Lower leg skin (tissue), 4 donors: ENCODE data around the gene SH3BGR. TPM values are rescaled to one million over a fixed set of nuclear protein-coding genes. Genes with fewer than 3 reads are reported as not detected.

Source experiments
- DNase-seq, 2 donors: peaks; one replicate each; pipeline ENCODE4 v3.0.0-alpha.2; 2019; ENCODE audit warnings: low spot score in 2 of 2
- H3K4me3 ChIP-seq: fragments of 200-600 bp; sonication (generic); 2 replicates; pipeline ENCODE4 v1.5.1; 2017; ENCODE audit warnings: mild to moderate bottlenecking, low read depth; ENCODE audit not compliant: poor library complexity, severe bottlenecking
- POLR2A ChIP-seq, 2 donors: fragments of 450-650 bp; IDR thresholded peaks; one replicate each; pipeline ENCODE4 v1.6.1; 2016 to 2017; ENCODE audit warnings: antibody characterized with exemption in 2 of 2, mild to moderate bottlenecking in 1 of 2, moderate library complexity in 1 of 2
- WGBS, 2 donors: methylation state at CpG; one replicate each; pipeline ENCODE4 v1.1.5; 2018; 5-methylcytosine and 5-hydroxymethylcytosine counted together
- intact Hi-C: fragments of 100-400 bp; cut with DNase I; formaldehyde crosslinking; loops from one replicate; pipeline ENCODE4 v1.15.0; 2023; ENCODE audit warnings: low total_unique reads
- total RNA-seq, 4 donors: library from RNA; depleted of rRNA; stranded (reverse); fragments of >200 nt; gene quantifications; one replicate each; pipeline ENCODE4 v1.1.0, GENCODE V29; 2016
- TF ChIP-seq, protein P1 (sequence below), 3 donors: fragments of 450-650 bp; IDR thresholded peaks; one replicate each; pipeline ENCODE4 v1.5.1; 2016; ENCODE audit warnings: antibody characterized with exemption in 3 of 3, mild to moderate bottlenecking in 3 of 3, moderate library complexity in 2 of 3

The SH3BGR gene
- total RNA-seq, 4 donors from 2014 or later, result 0.74 to 3.7 (median 3.5) TPM; not detected in 1

DNA sequence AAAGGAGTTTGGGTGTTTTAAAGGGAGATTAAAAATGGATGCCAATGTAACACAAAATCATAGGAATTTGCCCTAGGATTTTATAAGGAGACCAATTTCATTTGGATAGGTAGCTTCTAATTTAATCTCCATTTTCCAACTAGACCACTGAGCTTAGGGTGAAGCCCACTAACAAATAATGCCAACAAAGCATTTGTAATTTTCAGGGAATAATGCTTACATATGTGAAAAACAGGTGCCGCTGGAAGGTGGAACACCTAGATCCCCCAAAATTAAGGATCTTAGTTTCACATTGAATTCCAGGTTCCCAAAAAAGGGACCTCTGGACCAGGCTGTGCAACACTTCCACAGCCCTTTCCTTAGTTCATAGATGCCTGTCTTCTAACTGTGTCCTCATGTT, 94.8 kb downstream of the SH3BGR start:
- WGBS, 2 donors, result 96% methylated on average over 1 of the region's 1 CpG
- intact Hi-C loops, result no loop called here
- DNase-seq, result no peak
- no peak overlapping the region for H3K4me3 ChIP-seq
- TF ChIP-seq POLR2A (IDR thresholded peaks at IDR 0.05), result no peak
- TF ChIP-seq, protein P1, sequence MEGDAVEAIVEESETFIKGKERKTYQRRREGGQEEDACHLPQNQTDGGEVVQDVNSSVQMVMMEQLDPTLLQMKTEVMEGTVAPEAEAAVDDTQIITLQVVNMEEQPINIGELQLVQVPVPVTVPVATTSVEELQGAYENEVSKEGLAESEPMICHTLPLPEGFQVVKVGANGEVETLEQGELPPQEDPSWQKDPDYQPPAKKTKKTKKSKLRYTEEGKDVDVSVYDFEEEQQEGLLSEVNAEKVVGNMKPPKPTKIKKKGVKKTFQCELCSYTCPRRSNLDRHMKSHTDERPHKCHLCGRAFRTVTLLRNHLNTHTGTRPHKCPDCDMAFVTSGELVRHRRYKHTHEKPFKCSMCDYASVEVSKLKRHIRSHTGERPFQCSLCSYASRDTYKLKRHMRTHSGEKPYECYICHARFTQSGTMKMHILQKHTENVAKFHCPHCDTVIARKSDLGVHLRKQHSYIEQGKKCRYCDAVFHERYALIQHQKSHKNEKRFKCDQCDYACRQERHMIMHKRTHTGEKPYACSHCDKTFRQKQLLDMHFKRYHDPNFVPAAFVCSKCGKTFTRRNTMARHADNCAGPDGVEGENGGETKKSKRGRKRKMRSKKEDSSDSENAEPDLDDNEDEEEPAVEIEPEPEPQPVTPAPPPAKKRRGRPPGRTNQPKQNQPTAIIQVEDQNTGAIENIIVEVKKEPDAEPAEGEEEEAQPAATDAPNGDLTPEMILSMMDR (IDR thresholded peaks at IDR 0.05), result no peak

- no peak overlapping the region for H3K4me3 ChIP-seq
- DNase-seq, result no peak
- 89 to 90% methylated on average over 1 of the region's 1 CpG for WGBS, 2 donors
- intact Hi-C loops, result no loop called here
- no peak for TF ChIP-seq POLR2A (IDR thresholded peaks at IDR 0.05)
- TF ChIP-seq, protein P1 (IDR thresholded peaks at IDR 0.05), result no peak
These were observed 101.1 kb downstream of the SH3BGR start for GRCh38 chr21:39552856-39553255.

GRCh38 chr21:39553331-39553730, 101.6 kb downstream of the SH3BGR start:
- WGBS, 2 donors, result 28 to 40% methylated on average over 3 of the region's 3 CpGs
- no peak for DNase-seq
- no peak for TF ChIP-seq POLR2A (IDR thresholded peaks at IDR 0.05)
- TF ChIP-seq, protein P1 (IDR thresholded peaks at IDR 0.05), result no peak
- intact Hi-C loops, result no loop called here
- H3K4me3 ChIP-seq, result no peak overlapping the region

GRCh38 chr21:39555911-39556590, 104.3 kb downstream of the SH3BGR start:
- no peak for DNase-seq
- intact Hi-C loops, result no loop called here
- TF ChIP-seq, protein P1 (IDR thresholded peaks at IDR 0.05), result no peak
- TF ChIP-seq POLR2A (IDR thresholded peaks at IDR 0.05), result no peak
- no peak overlapping the region for H3K4me3 ChIP-seq
- WGBS, 2 donors, result 70% methylated on average over 6 of the region's 6 CpGs

GRCh38 chr21:39559511-39559910, 107.7 kb downstream of the SH3BGR start:
- 27 to 40% methylated on average over 3 of the region's 3 CpGs for WGBS, 2 donors
- no peak for DNase-seq
- intact Hi-C loops, result no loop called here
- TF ChIP-seq, protein P1 (IDR thresholded peaks at IDR 0.05), result no peak
- TF ChIP-seq POLR2A (IDR thresholded peaks at IDR 0.05), result no peak
- no peak overlapping the region for H3K4me3 ChIP-seq

DNA sequence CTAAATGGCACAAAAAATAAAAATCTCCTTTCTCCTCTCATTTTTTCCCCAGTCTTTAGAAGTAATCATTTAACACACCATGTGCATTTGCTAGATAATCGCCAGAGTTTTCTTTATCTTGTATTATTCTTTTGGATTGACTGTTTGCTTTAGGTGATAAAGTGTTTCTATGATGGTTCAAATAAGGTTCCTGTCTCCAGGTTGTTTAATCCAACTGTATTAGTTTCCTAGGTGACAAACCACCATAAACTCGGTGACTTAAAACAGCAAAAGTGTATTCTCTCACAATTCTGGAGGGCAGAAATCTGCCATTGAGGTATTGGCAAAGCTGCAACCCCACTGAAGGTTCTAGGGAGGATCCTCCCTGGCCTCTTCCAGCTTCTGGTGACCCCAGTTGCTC, 109.4 kb downstream of the SH3BGR start:
- no peak for TF ChIP-seq POLR2A (IDR thresholded peaks at IDR 0.05)
- TF ChIP-seq, protein P1 (IDR thresholded peaks at IDR 0.05), result no peak
- no peak overlapping the region for H3K4me3 ChIP-seq
- intact Hi-C loops, result no loop called here
- 83 to 84% methylated on average over 2 of the region's 2 CpGs for WGBS, 2 donors
- DNase-seq, result no peak
